K562 (cell line): ENCODE results near the gene ZNF268. TPM values are rescaled to one million over a fixed set of nuclear protein-coding genes. Genes with fewer than 3 reads are reported as not detected.
A peak's percentile ranks its signal among the peaks of the same experiment; 100 is the strongest.

Source experiments
- CBX8 ChIP-seq: fragments of 200-600 bp; sonication (generic); IDR thresholded peaks from 2 replicates; pipeline ENCODE4 v1.6.1; 2012; ENCODE audit warnings: borderline replicate concordance, mixed run types, low read depth, mild to moderate bottlenecking, moderate library complexity, mixed read lengths, low read length, control low read depth, inconsistent platforms; ENCODE audit not compliant: poor library complexity, severe bottlenecking; ENCODE audit errors: extremely low read depth
- E2F6 ChIP-seq, 2 experiments: IDR thresholded peaks; 2 replicates each; pipeline ENCODE4 v1.6.1; 2011; ENCODE audit warnings: borderline replicate concordance in 1 of 2, control low read depth in 1 of 2, low read depth in 1 of 2, low read length in 1 of 2, mild to moderate bottlenecking in 1 of 2, mixed read lengths in 1 of 2, moderate library complexity in 1 of 2; ENCODE audit not compliant: insufficient read depth in 1 of 2, insufficient read length in 1 of 2, poor library complexity in 1 of 2, severe bottlenecking in 1 of 2; ENCODE audit errors: extremely low read depth in 1 of 2
- EP400 ChIP-seq: fragments of 450-650 bp; IDR thresholded peaks from 2 replicates; pipeline ENCODE4 v1.6.1; 2017; ENCODE audit warnings: antibody characterized with exemption, mild to moderate bottlenecking, moderate library complexity
- HSF4 ChIP-seq: fragments of 250-450 bp; sonication (Bioruptor Pico); IDR thresholded peaks from 2 replicates; pipeline ENCODE4 v2.1.2; 2022; ENCODE audit warnings: mild to moderate bottlenecking, moderate library complexity, borderline replicate concordance
- L3MBTL2 ChIP-seq: fragments of 450-650 bp; IDR thresholded peaks from 2 replicates; pipeline ENCODE4 v1.6.1; 2016; ENCODE audit warnings: mild to moderate bottlenecking, moderate library complexity
- NCOA6 ChIP-seq: fragments of 450-650 bp; IDR thresholded peaks from 2 replicates; pipeline ENCODE4 v1.6.1; 2017; ENCODE audit warnings: mild to moderate bottlenecking
- PCBP2 ChIP-seq: fragments of 200-400 bp; formaldehyde crosslinking; IDR thresholded peaks from 2 replicates; pipeline ENCODE4 v1.6.1; 2018; ENCODE audit warnings: low read length, low read depth, mild to moderate bottlenecking, moderate library complexity; ENCODE audit not compliant: poor library complexity, severe bottlenecking
- SMARCA5 ChIP-seq: fragments of 450-650 bp; IDR thresholded peaks from 2 replicates; pipeline ENCODE4 v1.6.1; 2016
- TFAP4 ChIP-seq: sonication (generic); formaldehyde crosslinking; IDR thresholded peaks from 2 replicates; pipeline ENCODE4 v1.8.0; 2022; ENCODE audit warnings: missing genetic modification reagents, mild to moderate bottlenecking, moderate library complexity, borderline replicate concordance
- USF2 ChIP-seq: sonication (generic); formaldehyde crosslinking; IDR thresholded peaks from 2 replicates; pipeline ENCODE4 v1.5.0; 2020; ENCODE audit warnings: missing genetic modification reagents
- ZBTB12 ChIP-seq: fragments of 250-450 bp; sonication (Bioruptor Pico); IDR thresholded peaks from 2 replicates; pipeline ENCODE4 v1.4.0; 2020
- ZFPM2 ChIP-seq: fragments of 250-450 bp; sonication (Bioruptor Pico); IDR thresholded peaks from 2 replicates; pipeline ENCODE4 v1.5.1; 2022; ENCODE audit warnings: mild to moderate bottlenecking
- ZHX1 ChIP-seq: fragments of 150-350 bp; conservative IDR thresholded peaks from 2 replicates; pipeline ENCODE4 v1.6.1; 2014; ENCODE audit warnings: low read length
- ZNF212 ChIP-seq: fragments of 450-650 bp; formaldehyde crosslinking; IDR thresholded peaks from 2 replicates; pipeline ENCODE4 v1.4.0; 2020; ENCODE audit warnings: mild to moderate bottlenecking
- ZNF518B ChIP-seq: fragments of 250-450 bp; sonication (Bioruptor Pico); IDR thresholded peaks from 2 replicates; pipeline ENCODE4 v1.5.0; 2021; ENCODE audit warnings: mild to moderate bottlenecking, moderate library complexity
- polyA plus RNA-seq, 8 experiments: library from polyadenylated mRNA; depleted of rRNA in 4 of 8; stranded (reverse) in 5 of 8; unstranded in 3 of 8; fragments of >200 nt; fragmentation: Nextera tagmentation in 2 of 8; fragmentation: Illumina TruSeq in 1 of 8; extraction: Ambion mirVana in 2 of 8; extraction: Trizol in 1 of 8; gene quantifications; 2 replicates each; pipeline versions ENCODE4 v1.2.1 to v1.2.3, GENCODE V29; 2011 to 2014; ENCODE audit warnings: inconsistent platforms in 1 of 8, missing spikeins in 1 of 8
- total RNA-seq, 7 experiments: library from RNA; depleted of rRNA in 6 of 7; stranded (reverse); fragments of >200 nt in 6 of 7; fragmentation: Illumina TruSeq in 2 of 7; extraction: Trizol in 2 of 7; gene quantifications; 2 replicates each; pipeline versions ENCODE4 v1.2.1 to v1.2.3, GENCODE V29; 2011 to 2021; ENCODE audit warnings: low replicate concordance in 1 of 7

The ZNF268 gene
- total and polyA plus RNA-seq, 9 of the 15 experiments (the other 6 are each of a cell fraction or from before 2014, with no cell fraction given), result 4.8 to 12.0 (median 7.7) TPM

GRCh38 chr12:133181238-133181959 lies at the start of gene ZNF268 (continued):
- TF ChIP-seq CBX8, result no peak
- no peak for TF ChIP-seq ZNF212 (CRISPR knock-in tag)
- TF ChIP-seq EP400, result peak; percentile 76
- TF ChIP-seq NCOA6, result no peak
- TF ChIP-seq HSF4 (CRISPR knock-in tag), result no peak
- TF ChIP-seq SMARCA5, result no peak
- TF ChIP-seq E2F6 (IDR thresholded peaks at IDR 0.05; ENCODE audit: borderline replicate concordance in 1 of 2, extremely low read depth in 1 of 2, insufficient read depth in 1 of 2, insufficient read length in 1 of 2, low read depth in 1 of 2, low read length in 1 of 2, poor library complexity in 1 of 2, severe bottlenecking in 1 of 2), result peak; percentile 29 to 86
- TF ChIP-seq ZHX1, result peak; percentile 96
- TF ChIP-seq ZNF518B (CRISPR knock-in tag), result no peak
- TF ChIP-seq USF2 (CRISPR knock-in tag), result no peak
- TF ChIP-seq TFAP4 (CRISPR knock-in tag), result peak; percentile 52; the same call in 1 of the 2 replicates
- no peak for TF ChIP-seq PCBP2
- peak; percentile 98 for TF ChIP-seq ZBTB12 (CRISPR knock-in tag)
- peak; percentile 86 for TF ChIP-seq L3MBTL2
- TF ChIP-seq ZFPM2 (CRISPR knock-in tag), result no peak
